Measurements from ENCODE around the gene HRC.
"Not testable (repeated sequence)": the region's sequence is repeated elsewhere in the genome, so short reads cannot be mapped to it uniquely, and the experiment has no call there.

Gene HRC

GRCh38 chr19:49133621-49134454 is 21.4 kb downstream of the HRC start:
- peak; percentile 86 for DNase-seq

- no peak for DNase-seq
These were observed 22.1 kb downstream of the HRC start for GRCh38 chr19:49132974-49133609.

GRCh38 chr19:49130325-49130724 is 24.9 kb downstream of the HRC start:
- DNase-seq, result no peak

GRCh38 chr19:49129238-49129583 is 26.0 kb downstream of the HRC start:
- DNase-seq, result no peak

GRCh38 chr19:49128545-49129237 is 26.5 kb downstream of the HRC start:
- DNase-seq, result no peak

- DNase-seq, result peak; percentile 98
These were observed 27.3 kb downstream of the HRC start for GRCh38 chr19:49127674-49128544.

- DNase-seq, result not testable (repeated sequence)
These were observed 28.0 kb downstream of the HRC start for GRCh38 chr19:49127225-49127624.

GRCh38 chr19:49126575-49126974 is 28.6 kb downstream of the HRC start:
- DNase-seq, result no peak

GRCh38 chr19:49125025-49125731 is 30.0 kb downstream of the HRC start:
- no peak for DNase-seq

- DNase-seq, result not testable (repeated sequence)
These were observed 31.9 kb downstream of the HRC start for GRCh38 chr19:49123285-49123684.

GRCh38 chr19:49121841-49122240 is 33.4 kb downstream of the HRC start:
- not testable (repeated sequence) for DNase-seq

GRCh38 chr19:49120868-49121267 is 34.3 kb downstream of the HRC start:
- no peak for DNase-seq

- DNase-seq, result no peak
These were observed 34.9 kb downstream of the HRC start for GRCh38 chr19:49120325-49120683.

- DNase-seq, result peak; percentile 74
These were observed 35.5 kb downstream of the HRC start, which contains the start of gene PPFIA3 for GRCh38 chr19:49119411-49120324. Gene PPFIA3 (plus strand): TSS chr19:49119544. CDS start chr19:49127874, 8,330 bp downstream.

- DNase-seq, result peak; percentile 95
These were observed 36.4 kb downstream of the HRC start, which contains the start of gene C19orf73 for GRCh38 chr19:49118565-49119410. Gene C19orf73 (minus strand): TSS chr19:49119143. CDS start chr19:49119022, 121 bp downstream.

GRCh38 chr19:49117677-49118564 is 37.3 kb downstream of the HRC start:
- DNase-seq, result no peak

- no peak for DNase-seq
These were observed 38.7 kb downstream of the HRC start for GRCh38 chr19:49116544-49116943.

- peak; percentile 83 for DNase-seq
These were observed 40.4 kb downstream of the HRC start for GRCh38 chr19:49114630-49115363.
